22Rv1 (cell line): ENCODE data around the gene ATP10A.

ENCODE experiments used
- ZFX ChIP-seq: fragments of 450-650 bp; IDR thresholded peaks from 2 replicates; pipeline ENCODE4 v1.6.1; 2017; ENCODE audit warnings: antibody characterized with exemption, borderline replicate concordance
- TF ChIP-seq, protein P1 (sequence below): fragments of 450-650 bp; IDR thresholded peaks from 2 replicates; pipeline ENCODE4 v1.5.1; 2017; ENCODE audit warnings: mild to moderate bottlenecking

DNA sequence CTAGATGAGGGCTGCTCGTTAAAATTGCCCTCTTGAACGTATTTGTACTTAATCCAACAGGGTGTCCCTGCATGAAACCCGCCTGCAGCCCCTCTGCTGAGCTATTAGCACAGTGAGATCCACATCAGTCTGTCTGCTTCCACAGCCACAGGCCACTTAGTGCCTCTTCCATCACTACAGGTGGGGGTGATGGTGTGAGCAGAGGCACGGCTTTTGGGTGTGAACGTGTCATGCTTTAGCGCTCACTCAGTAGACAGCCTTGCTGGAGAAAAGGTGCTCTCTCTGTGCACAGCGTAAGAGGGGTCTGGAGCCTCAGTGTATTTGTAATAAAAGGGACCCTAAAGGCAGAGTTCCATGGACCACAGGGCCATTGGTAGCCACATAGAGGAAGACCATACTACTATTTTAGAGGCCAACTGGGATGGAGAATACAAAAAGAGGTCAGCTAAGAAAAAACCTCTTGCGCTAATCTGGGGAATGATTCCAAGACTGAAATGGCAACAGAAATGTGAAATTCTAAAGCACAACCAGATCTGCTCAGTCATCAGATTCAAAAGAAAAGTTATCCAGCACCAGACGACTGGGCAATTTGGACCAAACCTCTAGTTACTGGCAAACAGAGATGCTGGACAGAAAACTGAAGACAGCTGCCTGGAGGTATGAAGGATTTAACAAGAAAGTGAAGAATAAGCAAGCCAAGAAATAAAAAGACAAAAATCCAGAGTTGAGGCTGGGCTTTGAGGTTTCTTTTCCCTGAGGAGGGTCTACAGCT is 120.2 kb downstream of the ATP10A start:
- TF ChIP-seq, protein P1, sequence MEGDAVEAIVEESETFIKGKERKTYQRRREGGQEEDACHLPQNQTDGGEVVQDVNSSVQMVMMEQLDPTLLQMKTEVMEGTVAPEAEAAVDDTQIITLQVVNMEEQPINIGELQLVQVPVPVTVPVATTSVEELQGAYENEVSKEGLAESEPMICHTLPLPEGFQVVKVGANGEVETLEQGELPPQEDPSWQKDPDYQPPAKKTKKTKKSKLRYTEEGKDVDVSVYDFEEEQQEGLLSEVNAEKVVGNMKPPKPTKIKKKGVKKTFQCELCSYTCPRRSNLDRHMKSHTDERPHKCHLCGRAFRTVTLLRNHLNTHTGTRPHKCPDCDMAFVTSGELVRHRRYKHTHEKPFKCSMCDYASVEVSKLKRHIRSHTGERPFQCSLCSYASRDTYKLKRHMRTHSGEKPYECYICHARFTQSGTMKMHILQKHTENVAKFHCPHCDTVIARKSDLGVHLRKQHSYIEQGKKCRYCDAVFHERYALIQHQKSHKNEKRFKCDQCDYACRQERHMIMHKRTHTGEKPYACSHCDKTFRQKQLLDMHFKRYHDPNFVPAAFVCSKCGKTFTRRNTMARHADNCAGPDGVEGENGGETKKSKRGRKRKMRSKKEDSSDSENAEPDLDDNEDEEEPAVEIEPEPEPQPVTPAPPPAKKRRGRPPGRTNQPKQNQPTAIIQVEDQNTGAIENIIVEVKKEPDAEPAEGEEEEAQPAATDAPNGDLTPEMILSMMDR = no peak
- no peak for TF ChIP-seq ZFX
